Adrenal gland (tissue), 12 donors: ENCODE measurements around the gene CLCF1. TPM values are rescaled to one million over a fixed set of nuclear protein-coding genes. Genes with fewer than 3 reads are reported as not detected.

Experiments
- DNase-seq, 7 donors: peaks; one replicate each; pipeline ENCODE4 v3.0.0-alpha.2; 2019 to 2020
- H3K27ac ChIP-seq, 5 donors: fragments of 200-600 bp; sonication (generic) in 4 of 5; 1 replicate in 3 of 5; 2 replicates in 2 of 5; pipeline versions ENCODE4 v1.5.1 to v1.8.0; 2016 to 2020; ENCODE audit warnings: mild to moderate bottlenecking in 1 of 5
- H3K27me3 ChIP-seq: fragments of 200-600 bp; 2 replicates; pipeline ENCODE4 v1.8.0; 2021
- H3K36me3 ChIP-seq, 2 donors: fragments of 200-600 bp; replicated peaks in 1 of 2; 1 replicate in 1 of 2; 2 replicates in 1 of 2; pipeline versions ENCODE4 v1.5.1 to v1.8.0; 2018 to 2022
- H3K4me1 ChIP-seq, 2 donors: fragments of 200-600 bp; replicated peaks in 1 of 2; 1 replicate in 1 of 2; 2 replicates in 1 of 2; pipeline versions ENCODE4 v1.5.1 to v1.8.0; 2018 to 2021
- H3K4me3 ChIP-seq, 4 donors: fragments of 200-600 bp; sonication (generic) in 3 of 4; one replicate each; pipeline ENCODE4 v1.5.1; 2016 to 2018
- H3K9me3 ChIP-seq, 3 donors: fragments of 200-600 bp; sonication (generic) in 1 of 3; replicated peaks in 1 of 3; 1 replicate in 2 of 3; 2 replicates in 1 of 3; pipeline versions ENCODE4 v1.5.1 to v1.8.0; 2016 to 2021
- CTCF ChIP-seq, 6 experiments: fragments of 450-650 bp in 4 of 6; fragments of 200-600 bp in 2 of 6; sonication (generic) in 1 of 6; IDR thresholded peaks; 1 replicate in 5 of 6; 2 replicates in 1 of 6; pipeline versions ENCODE4 v1.5.1 to v1.8.0; 2016 to 2021; ENCODE audit warnings: antibody characterized with exemption in 6 of 6, mild to moderate bottlenecking in 2 of 6, moderate library complexity in 1 of 6
- POLR2A ChIP-seq, 2 donors: fragments of 450-650 bp; IDR thresholded peaks; one replicate each; pipeline ENCODE4 v1.6.1; 2017; ENCODE audit warnings: antibody characterized with exemption in 2 of 2, mild to moderate bottlenecking in 2 of 2, moderate library complexity in 1 of 2
- WGBS, 4 donors: extraction: QIAGEN DNeasy Blood & Tissue Kit in 2 of 4; methylation state at CpG; one replicate each; pipeline versions ENCODE4 v1.1.5 to v1.1.7; 2013 to 2017; 5-methylcytosine and 5-hydroxymethylcytosine counted together
- intact Hi-C, 2 donors: fragments of 100-400 bp; cut with DNase I; formaldehyde crosslinking; loops; one replicate each; pipeline versions ENCODE4 v1.14.1 to v1.15.0; 2022 to 2023
- polyA plus RNA-seq, 3 donors: library from polyadenylated mRNA; stranded (reverse); fragments of 200-250 nt in 2 of 3; fragments of 350-450 nt in 1 of 3; fragmentation: Illumina TruSeq in 1 of 3; extraction: RNeasy Lipid Tissue Mini Kit (QIAGEN cat#74804) in 1 of 3; gene quantifications; one replicate each; pipeline ENCODE4 v1.2.3, GENCODE V29; 2013 to 2014
- total RNA-seq, 9 donors: library from RNA; depleted of rRNA in 4 of 9; stranded (reverse); fragments of >200 nt in 4 of 9; fragments of 120-200 nt in 1 of 9; fragmentation: NEBNext Ultra II Directional in 1 of 9; extraction: Animal tissue kit (Norgen Biotek cat#: 25700) in 1 of 9; gene quantifications; one replicate each; pipeline versions ENCODE4 v1.1.0 to v1.2.4, GENCODE V29; 2013 to 2023
- donor health status: healthy with polysubstance abuse.
- donor health status: Bipolar disorder and iron deficiency.
- donor health status: DM: yes; HTN: yes; CAD: no.
- donor health status: DM: no; HTN: no; CAD: no.
- donor health status: DM: no; HTN: no; CAD: no.
- donor health status: DM: yes; HTN: yes; CAD: no.

CLCF1 gene
- total and polyA plus RNA-seq, 12 donors: 0.17 to 16.1 (median 3.1) TPM

GRCh38 chr11:67400251-67400941 lies 27.0 kb upstream of the CLCF1 start:
- H3K27me3 ChIP-seq: no peaks in the 10 kb centered on the region
- H3K36me3 ChIP-seq: peaks cover 0 to 29% of the 10 kb centered on the region in 2 donors
- H3K4me3 ChIP-seq: peak overlapping the region in 3 of 4 donors; percentile 66 to 99 (median 73)
- WGBS, 4 donors: 27 to 37% (median 32%) methylated on average over 8 to 23 of the region's 23 CpGs
- DNase-seq: peak in 1 of 7 donors; percentile 72
- peak overlapping the region in 3 of 5 donors; percentile 88 to 99 (median 88) for H3K27ac ChIP-seq
- H3K4me1 ChIP-seq: peaks cover 20 to 47% of the 10 kb centered on the region in 2 donors
- TF ChIP-seq CTCF (IDR thresholded peaks at IDR 0.05) (no peak), POLR2A (IDR thresholded peaks at IDR 0.05) (no peak)
- intact Hi-C loops: no loop called here
- H3K9me3 ChIP-seq: no peaks in the 10 kb centered on the region

- Histone ChIP-seq H3K4me1 (peaks cover 23 to 47% of the 10 kb centered on the region in 2 donors), H3K27ac (peak overlapping the region in 1 of 5 donors; percentile 46), H3K9me3 (no peaks in the 10 kb centered on the region), H3K36me3 (peaks cover 0 to 29% of the 10 kb centered on the region in 2 donors), H3K27me3 (no peaks in the 10 kb centered on the region), H3K4me3 (no peak overlapping the region)
- TF ChIP-seq POLR2A (IDR thresholded peaks at IDR 0.05): no peak
- TF ChIP-seq CTCF (IDR thresholded peaks at IDR 0.05): no peak
- intact Hi-C loops: loop anchor here in 1 of 2 donors (5.0 kb wide), 1 partner anchor 103 kb away; no protein-coding TSS in a partner anchor
- DNase-seq: no peak
- WGBS, 4 donors: 79 to 89% (median 83%) methylated on average over 5 to 31 of the region's 31 CpGs
Measured at GRCh38 chr11:67398661-67399563, 25.5 kb upstream of the CLCF1 start.

GRCh38 chr11:67397986-67398660 lies 24.7 kb upstream of the CLCF1 start:
- Histone ChIP-seq H3K9me3 (no peaks in the 10 kb centered on the region), H3K27ac (peak overlapping the region in 2 of 5 donors; percentile 14 to 46), H3K27me3 (no peaks in the 10 kb centered on the region), H3K36me3 (peaks cover 0 to 29% of the 10 kb centered on the region in 2 donors), H3K4me3 (no peak overlapping the region), H3K4me1 (peaks cover 25 to 47% of the 10 kb centered on the region in 2 donors)
- DNase-seq: peak in 2 of 7 donors; percentile 56 to 62
- intact Hi-C loops: loop anchor here in 1 of 2 donors (5.0 kb wide), 1 partner anchor 104 kb away; no protein-coding TSS in a partner anchor
- WGBS, 4 donors: 53 to 60% (median 59%) methylated on average over 13 to 24 of the region's 24 CpGs
- TF ChIP-seq POLR2A (IDR thresholded peaks at IDR 0.05) (no peak), CTCF (IDR thresholded peaks at IDR 0.05) (no peak)
